AG08395 (cell line): Measurements from ENCODE around the gene ITGA5.

Experiments
- DNase-seq: peaks from one replicate; pipeline ENCODE4 v3.0.0; 2012; ENCODE audit warnings: mixed read lengths, low spot score

ITGA5 gene

DNA sequence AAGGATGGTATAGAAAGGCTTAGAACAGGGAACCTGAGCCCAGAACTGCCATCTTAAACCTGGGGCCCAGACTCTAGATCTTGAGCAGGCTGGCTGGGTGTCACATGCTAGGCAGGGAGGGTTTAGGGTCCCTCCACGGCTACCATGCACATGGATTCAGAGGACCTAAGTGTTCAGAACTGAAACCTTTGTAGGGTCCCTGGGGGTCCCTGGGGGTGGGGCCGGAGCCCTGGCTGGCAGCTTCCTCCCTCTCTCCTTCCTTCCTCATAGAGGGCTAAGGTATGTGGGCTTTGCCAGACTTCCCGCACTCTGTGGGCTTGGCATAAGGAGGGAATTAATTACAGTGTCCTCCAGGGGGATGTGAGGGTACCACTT lies 29.9 kb downstream of the ITGA5 start:
- DNase-seq, result no peak

DNA sequence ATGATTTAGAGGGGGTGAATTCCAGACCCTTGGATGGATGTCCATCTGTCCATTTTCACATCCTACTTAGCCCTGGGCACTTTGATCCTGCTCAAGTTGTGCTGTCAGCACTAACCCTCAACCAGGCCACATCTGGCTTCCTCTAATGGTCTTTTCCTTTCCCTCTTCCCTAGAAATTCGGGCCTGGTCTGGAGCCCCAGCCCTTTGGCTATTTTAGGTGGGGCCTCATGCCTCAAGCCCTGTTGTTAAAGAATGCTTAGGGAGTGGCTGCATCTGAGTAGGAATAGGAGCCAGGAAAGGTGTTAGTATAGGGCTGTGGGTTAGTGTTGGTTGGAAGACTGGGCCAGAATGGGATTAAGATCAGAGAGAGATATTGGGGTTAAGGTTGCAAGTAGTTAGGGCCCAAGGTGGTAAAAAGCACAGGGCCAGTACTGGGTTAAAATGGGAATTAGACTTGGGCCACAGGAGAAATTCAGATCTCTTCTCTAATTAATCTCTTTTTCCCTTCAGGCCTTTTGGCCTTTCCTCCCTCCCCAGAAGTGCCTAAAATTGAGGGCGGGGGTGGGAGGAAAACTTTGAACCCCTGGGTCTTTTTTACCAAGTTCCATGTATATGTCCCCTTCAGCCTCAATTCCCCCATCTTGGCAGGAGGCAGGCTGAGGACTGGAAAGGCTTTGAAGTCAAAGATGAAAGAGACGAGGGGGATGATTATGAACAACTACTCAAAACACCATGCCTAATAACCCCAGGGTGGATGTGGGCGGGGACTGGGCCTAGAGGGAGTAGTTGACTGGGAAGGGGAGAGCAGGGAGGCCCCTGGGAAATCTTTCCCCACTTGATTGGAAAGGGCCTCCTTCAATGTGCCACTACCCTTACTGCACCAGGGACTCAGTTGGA lies 30.6 kb downstream of the ITGA5 start:
- DNase-seq, result no peak

DNA sequence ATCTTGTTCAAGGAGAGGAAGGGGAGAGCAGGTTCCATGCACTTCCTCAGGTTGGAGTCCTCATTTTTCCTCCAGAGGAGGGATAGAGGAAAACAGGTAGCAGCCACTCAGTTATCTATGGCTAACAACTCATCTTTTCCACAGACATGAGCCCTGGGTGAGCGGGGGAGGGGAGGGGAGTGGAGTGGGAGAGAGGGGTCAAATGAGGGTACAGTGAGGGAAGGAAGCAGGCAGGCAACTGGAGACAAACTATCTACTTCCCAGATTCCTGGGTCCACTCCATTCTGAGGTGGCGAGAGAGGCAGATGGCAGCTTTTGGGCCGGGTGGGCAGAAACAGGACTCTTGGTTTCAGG lies 32.0 kb downstream of the ITGA5 start:
- no peak for DNase-seq

DNA sequence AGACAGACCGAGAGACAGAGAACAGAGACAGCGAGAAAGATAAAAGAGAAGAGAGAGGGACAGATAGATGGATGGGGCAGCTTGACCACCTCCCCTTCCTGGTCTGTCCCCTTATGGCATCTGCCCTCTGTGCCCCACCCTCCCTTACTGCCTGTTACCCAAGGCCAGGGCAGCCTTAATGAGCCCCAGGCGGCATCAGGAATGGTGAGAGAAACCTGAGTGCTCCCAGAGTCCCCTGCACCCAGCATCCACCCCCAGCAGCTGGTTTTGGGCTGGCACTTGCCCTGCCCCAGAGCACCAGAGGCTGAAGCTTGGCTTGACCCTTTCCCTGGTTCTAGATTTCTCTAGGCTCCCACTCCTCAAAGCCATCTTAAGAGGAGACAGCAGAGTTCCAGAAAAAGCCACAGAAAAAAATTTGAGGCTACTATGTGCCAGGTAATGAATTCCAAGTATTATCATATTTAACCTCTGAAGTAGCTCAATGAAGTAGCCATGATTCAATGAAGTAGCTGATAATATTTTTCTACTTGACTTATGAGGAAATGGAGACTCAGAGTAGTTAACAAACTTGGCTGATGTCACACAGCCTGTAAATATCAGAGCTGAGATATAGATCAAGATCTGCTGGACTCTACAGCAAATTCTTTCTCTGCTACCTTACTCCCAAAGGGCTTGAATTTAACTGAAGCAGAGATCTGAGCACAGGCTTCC lies 32.5 kb downstream of the ITGA5 start:
- DNase-seq, result no peak

DNA sequence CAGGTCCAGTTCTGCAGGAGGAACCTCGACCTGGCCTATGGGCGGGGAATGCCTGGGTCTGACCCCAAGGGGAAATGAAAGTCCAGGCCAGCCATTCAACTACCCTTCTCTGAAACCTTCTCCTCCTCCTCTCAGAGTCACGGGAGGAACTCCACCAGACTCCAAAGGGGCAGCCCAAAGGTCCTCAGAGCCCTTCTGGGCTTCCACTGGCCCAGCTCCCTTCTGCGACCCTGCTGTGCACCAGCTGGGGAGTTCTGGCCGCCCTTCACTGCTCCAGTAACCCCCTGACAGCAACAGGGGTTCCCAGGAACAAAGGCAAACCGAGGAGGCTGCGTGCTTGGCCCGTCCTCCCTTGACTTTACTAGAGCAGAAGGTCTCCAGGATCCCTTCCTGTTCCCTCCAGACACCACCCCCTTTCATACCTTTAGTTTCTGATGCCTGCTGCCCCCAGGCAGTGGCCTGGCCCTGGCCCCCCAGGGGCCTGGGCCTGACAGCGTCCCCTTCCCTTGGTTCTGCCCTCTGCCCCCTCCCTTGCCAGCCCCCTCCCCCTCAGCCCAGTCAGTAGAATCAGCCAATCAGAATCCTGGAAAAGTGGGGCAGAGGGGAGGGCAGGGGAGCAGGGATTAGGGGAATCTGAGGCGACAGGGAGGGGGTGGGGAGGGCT lies 33.7 kb downstream of the ITGA5 start:
- DNase-seq, result no peak

DNA sequence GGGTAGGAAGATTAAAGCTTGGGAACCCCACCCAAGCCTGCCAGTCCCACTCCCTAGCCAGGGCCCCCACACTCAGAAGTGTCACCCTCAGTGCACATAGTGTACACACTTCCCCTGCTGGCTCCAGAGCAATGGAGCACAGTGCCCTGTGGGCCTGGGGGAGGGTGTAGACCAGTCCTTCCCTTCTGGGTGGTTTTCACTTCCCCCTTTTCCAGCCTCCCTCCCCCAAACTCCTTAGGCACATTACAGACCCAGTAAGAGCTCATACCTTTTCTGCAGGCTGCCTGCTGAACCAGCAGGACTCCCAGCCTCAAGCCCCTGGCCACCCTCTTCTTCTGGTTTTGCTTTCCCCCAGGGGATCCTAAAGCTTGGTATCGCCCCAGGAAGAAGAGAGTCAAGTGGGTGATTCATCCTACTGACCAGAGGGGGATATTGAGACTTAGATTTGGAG lies 34.5 kb downstream of the ITGA5 start, which contains the start of gene ZNF385A:
Gene ZNF385A, minus strand, starts transcription at position 143 of the 451 bp plus-strand sequence. CDS start 219 bp downstream, outside the sequence.
- no peak for DNase-seq

DNA sequence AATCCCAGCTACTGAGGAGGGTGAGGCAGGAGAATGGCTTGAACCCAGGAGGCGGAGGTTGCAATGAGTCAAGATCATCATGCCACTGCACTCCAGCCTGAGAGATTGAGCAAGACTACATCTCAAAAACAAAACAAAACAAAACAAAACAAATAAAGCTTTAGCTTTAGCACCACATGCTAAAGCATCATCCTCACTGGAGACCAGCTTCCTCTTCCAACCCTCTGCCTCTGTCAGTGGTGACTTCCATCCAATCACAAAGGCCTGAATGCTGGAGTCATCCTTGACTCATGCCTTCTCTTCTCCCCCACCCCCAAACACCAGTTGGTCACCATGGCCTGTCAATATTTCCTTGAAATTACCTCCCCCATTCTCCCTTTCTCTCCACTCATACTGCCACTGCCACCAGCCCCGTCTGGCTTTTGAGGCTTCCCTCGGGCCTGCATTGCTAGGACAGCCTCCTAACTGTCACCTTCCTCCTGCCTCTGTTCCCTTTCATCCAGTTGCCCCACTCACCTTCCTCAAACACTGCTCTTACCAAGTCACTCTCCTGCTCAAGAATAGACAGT lies 35.9 kb downstream of the ITGA5 start:
- peak; percentile 95 for DNase-seq

DNA sequence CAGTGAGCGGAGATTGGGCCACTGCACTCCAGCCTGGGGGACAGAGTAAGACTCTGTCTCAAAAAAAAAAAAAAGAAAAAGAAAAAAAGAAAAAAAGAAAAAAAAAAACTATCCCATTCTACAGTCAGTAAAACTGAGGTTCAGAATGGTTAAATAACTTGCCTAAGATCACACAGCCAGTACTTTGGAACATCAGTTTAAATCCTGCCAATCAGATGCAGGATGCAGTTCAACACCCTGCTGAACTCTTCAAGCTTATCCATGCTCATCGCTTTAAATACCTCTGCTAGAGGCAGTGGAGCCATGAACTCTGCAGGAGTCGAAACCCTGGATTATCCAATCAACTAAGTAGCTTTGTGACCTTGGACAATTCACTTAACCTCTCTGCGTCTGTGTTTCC lies 37.9 kb downstream of the ITGA5 start:
- no peak for DNase-seq

DNA sequence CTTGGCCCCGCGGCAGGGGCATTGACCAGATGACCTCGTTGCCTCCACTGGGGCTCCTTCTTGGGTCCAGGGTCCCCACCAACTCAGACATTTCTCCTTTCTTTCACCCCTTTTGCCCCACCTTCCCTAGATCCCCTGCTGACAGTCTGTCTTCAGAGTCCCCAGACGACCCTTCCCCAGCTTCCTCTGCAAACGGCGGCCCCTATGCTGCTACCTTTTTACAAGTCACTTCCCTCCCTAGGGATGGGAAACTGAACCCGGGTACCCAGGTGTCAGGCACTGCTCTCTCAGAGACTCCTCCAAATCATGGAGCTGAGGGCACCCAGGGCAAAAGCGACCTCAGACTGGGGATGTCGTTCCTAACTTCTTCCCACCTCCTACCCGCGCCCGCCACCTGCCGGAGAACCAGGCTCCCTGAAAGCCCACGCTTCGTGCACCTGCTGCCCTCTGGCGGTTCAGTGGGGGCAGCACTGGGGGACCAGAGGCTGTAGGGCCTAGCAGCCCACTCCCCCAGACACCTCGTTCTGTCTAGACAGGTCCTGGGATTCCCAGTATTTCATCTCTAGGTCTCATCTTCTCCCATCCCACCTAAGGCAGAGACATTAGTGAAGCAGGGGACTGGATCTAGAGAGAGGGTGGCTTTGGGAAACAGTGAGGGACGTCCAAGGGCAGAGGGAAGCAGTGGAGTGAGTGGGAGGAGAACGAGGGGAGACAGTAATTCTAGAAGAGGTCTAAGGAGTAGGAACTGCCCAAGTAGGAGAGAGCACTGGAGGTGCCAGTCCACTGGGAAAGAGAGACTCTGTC lies 39.5 kb downstream of the ITGA5 start:
- DNase-seq, result peak; percentile 93

DNA sequence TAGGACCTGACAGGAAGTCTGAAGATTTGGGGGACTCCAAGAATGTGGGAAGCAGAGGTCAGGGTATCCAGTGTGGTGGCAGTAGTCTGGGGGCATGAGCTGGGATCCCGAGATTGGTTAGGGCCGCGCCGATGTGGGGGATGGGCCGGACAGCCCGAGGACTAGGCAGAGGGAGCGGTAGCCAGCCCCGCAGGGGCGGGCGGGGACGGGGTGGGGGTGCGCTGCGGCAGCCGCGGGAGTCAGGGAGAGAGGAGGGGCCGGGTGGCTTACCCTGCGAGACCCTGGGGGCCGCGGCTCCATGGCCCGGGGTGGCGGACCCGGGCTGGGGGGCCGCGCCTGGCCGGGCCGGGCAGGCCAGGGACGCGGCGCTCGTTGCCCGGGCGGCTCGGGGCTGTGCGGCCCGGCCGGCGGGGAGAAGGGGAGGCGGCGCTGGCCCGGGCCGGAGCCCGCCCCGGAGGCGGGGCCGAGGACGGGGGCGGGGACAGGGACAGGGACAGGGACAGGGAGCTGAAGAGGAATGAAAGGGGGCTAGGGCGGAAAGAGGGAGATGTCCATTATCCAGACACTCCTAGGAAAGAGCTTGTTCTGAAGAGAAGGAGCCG lies 40.2 kb downstream of the ITGA5 start:
- DNase-seq, result peak; percentile 85

DNA sequence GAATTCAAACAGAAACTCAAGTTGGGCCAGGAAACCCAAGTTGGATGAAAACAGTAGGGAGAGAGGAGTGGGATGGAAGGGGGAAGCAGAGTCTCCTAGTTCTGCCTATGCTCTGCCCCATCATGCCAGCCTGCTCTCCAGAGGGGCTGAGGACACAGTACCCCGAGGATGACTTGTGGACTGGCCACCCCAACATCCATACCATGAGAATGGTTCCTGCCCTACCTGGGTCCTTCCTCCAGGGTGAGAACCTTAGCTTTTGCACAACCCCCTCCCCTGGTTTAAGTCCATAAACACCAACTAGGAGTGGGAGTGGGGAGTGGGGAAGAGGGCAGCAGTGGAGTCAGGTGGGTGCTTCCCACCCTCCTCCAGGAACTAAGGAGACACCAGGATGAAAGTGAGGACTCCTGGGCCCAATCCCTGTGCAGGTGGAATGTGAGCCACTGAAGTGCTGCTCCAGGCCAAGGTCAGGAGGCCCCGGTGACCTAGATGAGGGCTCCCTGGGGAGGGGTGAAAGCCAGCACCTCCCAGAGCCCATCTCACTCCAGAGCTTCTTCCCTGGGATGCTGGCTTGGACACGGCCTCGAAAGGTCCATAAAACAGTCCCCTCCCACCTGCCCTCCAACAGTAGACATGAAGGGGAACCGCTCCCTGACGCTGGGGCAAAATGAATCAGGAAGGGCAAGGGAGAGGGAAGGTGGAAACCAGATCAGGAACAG lies 41.1 kb downstream of the ITGA5 start:
- DNase-seq, result no peak

DNA sequence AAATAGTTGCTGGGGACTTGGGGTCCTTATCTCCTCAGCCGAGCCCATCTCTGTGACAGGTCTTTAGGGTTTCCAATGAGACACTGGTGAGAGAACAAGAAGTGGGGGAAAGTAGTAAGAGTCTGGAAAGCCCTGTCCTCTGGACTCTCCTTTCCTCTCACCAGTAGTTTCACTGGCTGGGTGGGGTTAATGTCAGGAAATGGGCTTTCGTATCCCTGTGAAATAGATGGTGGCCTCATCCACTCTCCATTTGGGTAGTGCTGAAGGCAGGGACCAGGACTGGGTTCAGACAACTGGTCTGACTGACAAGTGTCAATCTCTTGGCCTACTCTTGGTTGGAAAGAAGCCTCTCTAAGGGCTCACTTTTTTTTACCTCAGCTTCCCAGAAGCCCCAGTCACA lies 42.1 kb downstream of the ITGA5 start:
- no peak for DNase-seq

DNA sequence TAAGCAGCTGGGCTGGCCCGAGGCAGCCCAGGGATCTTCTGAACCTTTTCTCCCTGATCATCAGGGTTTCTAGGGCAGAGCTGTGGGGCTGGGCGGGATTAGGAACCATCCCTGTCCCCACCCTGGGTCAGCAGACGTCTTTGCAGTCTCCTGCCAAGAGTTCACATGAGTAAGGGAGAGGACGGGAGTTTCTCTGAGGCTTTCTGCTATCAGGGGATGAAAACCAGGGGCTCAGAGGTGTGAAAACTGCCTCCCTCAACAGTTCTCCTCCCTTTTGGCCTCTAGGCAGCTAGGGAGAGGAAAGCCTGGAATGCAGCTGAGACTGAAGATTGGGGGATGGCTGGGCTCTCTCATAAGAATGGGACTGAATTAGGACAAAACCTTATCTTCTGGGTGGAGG lies 42.5 kb downstream of the ITGA5 start:
- no peak for DNase-seq

DNA sequence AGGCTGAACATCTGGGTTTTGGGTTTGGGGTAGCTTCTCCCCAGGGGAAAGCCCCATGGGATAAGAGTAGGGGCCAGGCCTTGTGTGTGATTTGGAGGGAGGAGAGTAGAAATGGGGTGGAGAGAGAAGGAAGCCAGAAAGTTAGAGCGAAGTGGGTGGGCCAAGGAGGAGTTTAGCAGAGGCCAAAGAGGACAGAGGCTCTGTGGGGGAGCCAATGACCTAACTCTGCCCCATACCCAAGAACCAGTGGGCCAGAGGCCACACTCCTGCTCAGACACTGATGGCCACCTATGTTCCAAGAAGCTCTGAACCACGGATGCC lies 43.8 kb downstream of the ITGA5 start:
- DNase-seq, result no peak

DNA sequence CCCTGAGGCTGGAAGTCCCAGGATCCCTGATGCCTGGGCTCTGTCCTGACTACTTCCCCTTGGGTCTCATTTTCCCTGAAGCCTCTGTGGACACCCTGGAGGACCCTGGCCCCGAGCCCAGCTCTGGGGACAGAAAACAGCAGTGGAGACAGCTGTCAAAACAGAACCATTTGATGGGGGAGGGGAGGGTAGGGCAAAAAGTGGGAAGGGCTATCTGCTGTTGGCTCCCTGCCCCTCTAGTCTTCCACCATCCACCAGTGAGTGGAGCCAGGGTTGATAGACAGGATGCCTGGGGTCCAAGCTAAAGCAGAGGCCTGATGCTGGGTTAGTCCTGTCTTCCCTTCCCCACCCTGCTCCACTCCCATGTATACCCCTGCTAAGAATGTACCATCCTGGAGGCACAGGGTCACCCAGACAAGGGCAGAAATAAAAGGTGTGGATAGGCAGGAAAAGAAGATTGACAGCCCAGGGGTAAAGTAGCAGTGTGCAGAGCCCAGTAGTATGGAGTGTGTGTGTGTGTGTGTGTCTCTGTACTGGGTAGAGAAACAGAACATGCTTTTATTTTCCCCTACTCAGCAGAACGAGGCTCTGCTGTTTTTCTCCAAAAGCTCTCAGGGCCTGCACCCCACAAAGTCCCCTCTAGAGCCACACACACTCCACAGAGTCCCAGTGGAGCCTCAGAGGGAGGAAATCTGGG lies 44.4 kb downstream of the ITGA5 start:
- no peak for DNase-seq

DNA sequence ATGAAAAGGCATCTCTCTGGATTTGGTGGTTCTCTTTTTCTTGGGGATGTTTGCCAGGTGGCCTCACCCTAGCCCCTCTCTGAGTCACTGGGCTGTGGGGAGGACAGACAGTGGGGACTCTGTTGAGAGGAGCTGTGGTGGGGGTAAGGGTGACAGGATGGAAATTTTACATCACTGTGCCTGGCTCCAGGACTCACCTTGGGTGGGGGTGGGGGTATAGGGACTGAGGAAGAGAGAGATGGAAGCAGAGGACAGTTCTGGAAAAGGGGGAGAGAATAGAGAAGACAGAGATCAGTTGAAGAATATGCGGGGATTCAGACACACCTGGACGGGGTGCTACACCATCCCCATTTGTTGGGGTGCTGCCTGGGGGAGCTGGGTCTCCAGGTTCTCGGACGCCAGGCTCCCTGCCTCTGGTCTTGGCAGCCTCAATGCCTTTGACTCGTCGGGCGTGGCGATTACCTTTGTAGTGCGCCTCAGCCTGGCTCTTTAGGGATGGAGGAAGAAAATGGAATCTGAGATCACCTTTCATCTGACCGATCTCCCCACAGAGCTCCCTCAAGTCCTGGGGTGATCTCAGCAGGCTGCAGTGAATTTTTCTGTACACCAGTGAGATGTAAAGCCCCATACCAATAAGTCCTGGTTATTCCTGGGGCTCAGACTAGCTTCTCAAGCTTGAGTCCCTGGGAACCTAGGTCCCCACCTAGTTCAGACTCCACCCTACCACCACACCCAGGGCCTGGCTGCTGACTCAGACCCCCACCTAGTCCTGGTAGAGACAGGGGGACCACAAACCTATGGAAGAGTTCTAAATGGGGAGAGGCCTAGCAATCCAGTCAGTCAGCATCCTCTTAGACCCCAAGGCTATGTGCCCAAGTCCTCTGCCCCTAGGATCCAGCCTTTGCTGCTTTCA lies 45.2 kb downstream of the ITGA5 start:
- no peak for DNase-seq

DNA sequence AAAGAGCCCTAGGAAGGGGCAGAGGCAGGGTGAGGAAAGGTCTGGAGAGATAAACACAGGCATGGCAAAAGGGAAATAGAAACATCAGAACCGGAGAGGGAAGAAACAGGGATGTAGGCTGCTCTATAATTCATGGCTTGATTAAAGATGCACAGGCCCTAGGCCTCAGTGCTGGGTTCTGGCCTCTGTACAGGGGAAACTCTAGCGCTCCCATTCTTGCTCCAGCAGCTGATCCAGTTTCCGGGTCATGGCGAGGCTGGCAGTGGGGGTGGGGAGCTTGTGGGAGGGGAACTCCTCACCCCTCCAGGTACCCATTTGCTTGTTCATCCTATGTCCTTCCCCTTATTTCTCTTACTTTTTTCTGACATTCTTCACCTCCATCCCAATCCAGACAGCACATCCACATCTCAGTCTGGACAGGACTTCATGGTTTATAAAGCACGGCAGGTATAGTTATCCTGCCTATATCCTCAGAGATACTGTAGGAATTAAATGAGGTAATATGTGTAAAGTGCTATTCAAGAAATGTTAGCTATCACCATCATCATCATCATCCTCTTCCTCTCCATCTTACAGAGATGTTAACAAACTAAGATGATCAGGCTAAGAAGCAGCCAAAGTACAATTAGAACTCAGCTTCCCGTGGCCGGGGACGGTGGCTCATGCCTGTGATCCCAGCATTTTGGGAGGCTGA lies 46.8 kb downstream of the ITGA5 start:
- DNase-seq, result no peak

DNA sequence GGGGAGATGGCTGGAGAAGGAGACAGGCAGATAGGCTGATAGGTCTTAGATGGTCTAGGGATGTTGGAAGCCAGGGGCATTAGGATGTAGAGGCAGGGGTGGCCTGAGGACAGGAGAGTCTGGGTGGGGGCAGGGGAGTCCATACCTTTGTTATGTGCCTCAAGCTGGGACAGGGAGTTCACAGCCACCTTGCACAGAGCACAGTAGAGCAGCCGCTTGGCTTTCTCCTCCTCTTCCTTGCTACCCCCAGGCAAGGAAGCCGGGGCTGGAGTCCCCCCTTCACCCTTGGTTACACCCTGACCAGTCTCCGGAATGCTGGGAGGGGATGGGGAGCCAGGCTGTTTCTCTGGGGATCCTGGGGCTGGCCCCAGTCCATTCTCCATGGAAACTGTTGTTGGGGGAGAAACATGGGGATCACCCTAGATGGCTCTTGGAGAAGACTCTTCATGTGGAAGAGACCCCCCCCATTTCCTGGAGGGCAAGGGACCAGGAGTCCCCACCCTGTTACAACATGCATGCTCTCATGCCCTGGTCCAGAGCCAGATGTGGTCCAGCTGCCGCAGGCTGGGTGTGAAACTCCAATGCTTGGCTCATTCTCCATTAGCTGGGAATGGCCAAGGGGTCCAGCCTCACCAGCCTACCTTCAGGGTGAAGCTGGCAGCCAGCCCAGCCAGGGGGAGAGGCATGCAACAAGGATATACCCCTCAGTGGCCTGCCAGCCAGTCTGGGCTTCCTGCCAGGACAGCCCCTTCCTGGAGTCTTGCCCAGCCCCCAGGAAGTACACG lies 47.5 kb downstream of the ITGA5 start:
- DNase-seq, result no peak
